CD14-positive monocyte (primary cell): ENCODE data around the gene ZNF808. TPM values are rescaled to one million over a fixed set of nuclear protein-coding genes. Genes with fewer than 3 reads are reported as not detected.

ENCODE experiments used
- DNase-seq, 3 donors: peaks; one replicate each; pipeline ENCODE4 v3.0.0-alpha.2; 2011 to 2022
- H2AFZ ChIP-seq: 2 replicates; pipeline ENCODE4 v1.6.0; 2012; ENCODE audit warnings: mild to moderate bottlenecking, low read depth, low read length, inconsistent platforms; ENCODE audit not compliant: insufficient read depth, poor library complexity, severe bottlenecking
- H3K27ac ChIP-seq, 2 donors: 1 replicate in 1 of 2; 2 replicates in 1 of 2; pipeline ENCODE4 v1.5.1; 2012 to 2013; ENCODE audit warnings: low read length in 2 of 2, control low read depth in 1 of 2, inconsistent platforms in 1 of 2, low read depth in 1 of 2, mild to moderate bottlenecking in 1 of 2
- H3K27me3 ChIP-seq, 2 donors: one replicate each; pipeline versions ENCODE4 v1.6.0 to v1.6.1; 2011 to 2013; ENCODE audit warnings: low read length in 2 of 2; ENCODE audit not compliant: control insufficient read depth in 2 of 2, insufficient read depth in 2 of 2
- H3K36me3 ChIP-seq, 2 donors: replicated peaks in 1 of 2; 1 replicate in 1 of 2; 2 replicates in 1 of 2; pipeline versions ENCODE4 v1.5.1 to v1.6.1; 2012 to 2013; ENCODE audit warnings: low read length in 2 of 2, control low read depth in 1 of 2, inconsistent platforms in 1 of 2, mild to moderate bottlenecking in 1 of 2; ENCODE audit not compliant: insufficient read depth in 2 of 2, control insufficient read depth in 1 of 2
- H3K4me1 ChIP-seq, 2 donors: 1 replicate in 1 of 2; 2 replicates in 1 of 2; pipeline versions ENCODE4 v1.5.1 to v1.6.1; 2012 to 2013; ENCODE audit warnings: low read length in 2 of 2, control low read depth in 1 of 2, inconsistent platforms in 1 of 2, mild to moderate bottlenecking in 1 of 2, moderate library complexity in 1 of 2; ENCODE audit not compliant: insufficient read depth in 2 of 2, control insufficient read depth in 1 of 2
- H3K4me2 ChIP-seq: replicated peaks from 2 replicates; pipeline ENCODE3; 2012; ENCODE audit warnings: low read length, moderate library complexity, mild to moderate bottlenecking; ENCODE audit not compliant: poor library complexity, severe bottlenecking; ENCODE audit errors: extremely low read depth
- H3K4me3 ChIP-seq, 3 experiments: fragments of 200-600 bp in 1 of 3; sonication (generic) in 1 of 3; replicated peaks in 1 of 3; 1 replicate in 2 of 3; 2 replicates in 1 of 3; pipeline ENCODE4 v1.5.1; 2011 to 2013; ENCODE audit warnings: low read length in 3 of 3, mild to moderate bottlenecking in 3 of 3, control low read depth in 2 of 3, low read depth in 2 of 3, inconsistent platforms in 1 of 3, moderate library complexity in 1 of 3
- H3K79me2 ChIP-seq: 2 replicates; pipeline ENCODE4 v1.6.0; 2012; ENCODE audit warnings: mild to moderate bottlenecking, control low read depth, inconsistent platforms, low read length, moderate library complexity; ENCODE audit not compliant: insufficient read depth
- H3K9ac ChIP-seq: 2 replicates; pipeline ENCODE4 v1.6.0; 2017; ENCODE audit warnings: low read length, mild to moderate bottlenecking; ENCODE audit not compliant: insufficient read depth, poor library complexity, severe bottlenecking
- H3K9me3 ChIP-seq, 2 donors: replicated peaks in 1 of 2; 1 replicate in 1 of 2; 2 replicates in 1 of 2; pipeline versions ENCODE4 v1.5.1 to v1.6.1; 2012 to 2013; ENCODE audit warnings: low read length in 2 of 2, control low read depth in 1 of 2; ENCODE audit not compliant: control insufficient read depth in 1 of 2, insufficient read depth in 1 of 2
- H4K20me1 ChIP-seq: 2 replicates; pipeline ENCODE4 v1.6.0; 2012; ENCODE audit warnings: mild to moderate bottlenecking, low read length, control low read depth, moderate library complexity; ENCODE audit not compliant: insufficient read depth
- H3K27ac Mint-ChIP-seq, 7 donors: one replicate each; pipeline ENCODE4 v1.8.0; 2020; ENCODE audit warnings: mild to moderate bottlenecking in 7 of 7, mixed read lengths in 7 of 7, moderate library complexity in 6 of 7, inconsistent platforms in 2 of 7
- H3K27me3 Mint-ChIP-seq, 3 donors: one replicate each; pipeline ENCODE4 v1.8.0; 2021 to 2022; ENCODE audit warnings: low read depth in 3 of 3, mild to moderate bottlenecking in 3 of 3, mixed read lengths in 3 of 3, moderate library complexity in 3 of 3, inconsistent platforms in 1 of 3
- H3K36me3 Mint-ChIP-seq, 2 donors: one replicate each; pipeline ENCODE4 v1.8.0; 2020; ENCODE audit warnings: mixed read lengths in 2 of 2, inconsistent platforms in 1 of 2, mild to moderate bottlenecking in 1 of 2
- H3K4me1 Mint-ChIP-seq: one replicate; pipeline ENCODE4 v1.8.0; 2020; ENCODE audit warnings: mild to moderate bottlenecking, mixed read lengths
- H3K4me3 Mint-ChIP-seq, 2 donors: one replicate each; pipeline ENCODE4 v1.8.0; 2020; ENCODE audit warnings: mild to moderate bottlenecking in 2 of 2, mixed read lengths in 2 of 2, moderate library complexity in 1 of 2
- H3K9me3 Mint-ChIP-seq, 7 donors: one replicate each; pipeline ENCODE4 v1.8.0; 2020 to 2022; ENCODE audit warnings: mixed read lengths in 7 of 7, mild to moderate bottlenecking in 6 of 7, moderate library complexity in 6 of 7, inconsistent platforms in 2 of 7
- CTCF ChIP-seq: fragments of 200-600 bp; IDR thresholded peaks from one replicate; pipeline ENCODE4 v1.8.0; 2022; ENCODE audit warnings: antibody characterized with exemption, mild to moderate bottlenecking
- whole genome bisulfite sequencing: methylation state at CpG from one replicate; pipeline ENCODE4 v1.1.5; 2013; ENCODE audit warnings: missing lambda C conversion rate; ENCODE audit not compliant: insufficient coverage; 5-methylcytosine and 5-hydroxymethylcytosine counted together
- intact Hi-C, 2 donors: fragments of 100-400 bp; cut with micrococcal nuclease; formaldehyde crosslinking; loops; one replicate each; pipeline versions ENCODE4 v1.15.0 to v1.15.1; 2023
- polyA plus RNA-seq, 3 donors: library from polyadenylated mRNA; depleted of rRNA in 1 of 3; unstranded in 2 of 3; stranded (reverse) in 1 of 3; fragments of 300-500 nt in 2 of 3; fragments of >200 nt in 1 of 3; fragmentation: Illumina TruSeq in 2 of 3; gene quantifications; 1 replicate in 2 of 3; 2 replicates in 1 of 3; pipeline ENCODE4 v1.2.3, GENCODE V29; 2012 to 2021

Gene ZNF808
- polyA plus RNA-seq, 3 donors: 2.6 to 9.2 (median 3.4) TPM

GRCh38 chr19:52599241-52599640 lies 71.8 kb downstream of the ZNF808 start:
- Mint-ChIP-seq H3K9me3 (peaks cover 39 to 74% (median 67%) of the 10 kb centered on the region in 7 donors), H3K27me3 (peaks cover 0 to 2% (median 2%) of the 10 kb centered on the region in 3 donors), H3K4me3 (no peak overlapping the region), H3K4me1 (peaks cover 27% of the 10 kb centered on the region), H3K36me3 (peaks cover 21 to 38% of the 10 kb centered on the region in 2 donors), H3K27ac (no peak overlapping the region)
- no peak overlapping the region for H3K9ac ChIP-seq
- intact Hi-C loops: no loop called here
- 100% methylated on average over 2 of the region's 3 CpGs for WGBS
- peaks cover 3 to 26% of the 10 kb centered on the region in 2 donors for H3K36me3 ChIP-seq
- H3K4me2 ChIP-seq: no peak overlapping the region
- peaks cover 14 to 19% of the 10 kb centered on the region in 2 donors for H3K4me1 ChIP-seq
- no peak overlapping the region for H3K4me3 ChIP-seq
- DNase-seq: no peak
- peaks cover 41 to 66% of the 10 kb centered on the region in 2 donors for H3K9me3 ChIP-seq
- TF ChIP-seq CTCF: no peak
- H4K20me1 ChIP-seq: no peaks in the 10 kb centered on the region
- H3K27me3 ChIP-seq: no peaks in the 10 kb centered on the region
- H3K27ac ChIP-seq: no peak overlapping the region
- peaks cover 16% of the 10 kb centered on the region for H3K79me2 ChIP-seq
- H2AFZ ChIP-seq: no peak overlapping the region

- peaks cover 19 to 35% of the 10 kb centered on the region in 2 donors for H3K36me3 Mint-ChIP-seq
- peaks cover 0 to 2% (median 2%) of the 10 kb centered on the region in 3 donors for H3K27me3 Mint-ChIP-seq
- Histone ChIP-seq H3K4me2 (peak overlapping the region; percentile 97), H3K79me2 (peaks cover 23% of the 10 kb centered on the region), H3K9me3 (peaks cover 43 to 68% of the 10 kb centered on the region in 2 donors), H3K27ac (peak overlapping the region in 1 of 2 donors; percentile 66), H3K27me3 (no peaks in the 10 kb centered on the region), H2AFZ (peak overlapping the region; percentile 80), H4K20me1 (no peaks in the 10 kb centered on the region), H3K36me3 (peaks cover 3 to 24% of the 10 kb centered on the region in 2 donors), H3K4me3 (peak overlapping the region; percentile 54 to 79 (median 72)), H3K9ac (peak overlapping the region; percentile 56), H3K4me1 (peaks cover 14 to 19% of the 10 kb centered on the region in 2 donors)
- peak overlapping the region; percentile 92 to 93 for H3K4me3 Mint-ChIP-seq
- peak overlapping the region in 3 of 7 donors; percentile 13 to 86 (median 80) for H3K27ac Mint-ChIP-seq
- peak in 1 of 3 donors; percentile 4 for DNase-seq
- no peak for TF ChIP-seq CTCF
- intact Hi-C loops: loop anchor here (2.0 to 5.0 kb wide), 2 partner anchors 37 to 74 kb away; partner anchors contain the start of genes ZNF83 (in 2 of the 2) and ZNF808 (in 1 of the 2)
- H3K9me3 Mint-ChIP-seq: peaks cover 39 to 73% (median 67%) of the 10 kb centered on the region in 7 donors
- H3K4me1 Mint-ChIP-seq: peaks cover 27% of the 10 kb centered on the region
- WGBS: 3% methylated on average over 6 of the region's 15 CpGs
These were observed 73.2 kb downstream of the ZNF808 start for GRCh38 chr19:52600639-52601024.
